ENCODE results near the gene ITGA6. TPM values are rescaled to one million over a fixed set of nuclear protein-coding genes. Genes with fewer than 3 reads are reported as not detected.
A peak's percentile ranks its signal among the peaks of the same experiment; 100 is the strongest.

Gene ITGA6
- total RNA-seq, 1 experiment from 2014 or later: 78.3 TPM

DNA sequence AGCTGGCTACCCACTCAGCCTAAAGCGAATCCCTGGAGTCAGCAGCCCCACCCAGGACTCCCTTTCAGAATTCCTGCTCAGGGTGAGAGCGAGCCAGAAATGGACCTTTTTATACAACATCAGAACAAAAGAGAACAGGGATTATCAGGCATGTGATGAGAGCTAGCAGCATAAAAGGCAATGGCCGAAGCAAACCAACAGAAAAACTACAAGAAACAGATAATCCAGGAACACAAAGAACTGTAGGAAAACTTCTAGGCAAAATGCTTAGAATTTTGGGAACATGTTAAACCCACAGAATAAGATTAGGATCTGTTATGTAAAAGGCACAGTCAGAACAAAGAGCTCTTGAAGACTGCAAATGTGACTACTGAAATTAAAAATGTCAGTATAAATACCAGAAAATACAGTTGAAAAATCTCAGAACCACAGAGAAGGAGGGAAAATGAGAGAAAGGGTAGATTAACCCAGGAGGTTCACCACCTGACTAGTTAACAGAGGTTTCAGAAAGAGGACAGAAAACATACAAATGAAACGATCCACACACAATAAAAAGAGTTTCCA lies 31.3 kb downstream of the ITGA6 start:
- H3K79me1 ChIP-seq (ENCODE audit: insufficient read depth, low read depth, low read length, poor library complexity, severe bottlenecking): peaks cover 2% of the 10 kb centered on the region
- H3K4ac ChIP-seq (ENCODE audit: low read depth, low read length): no peak overlapping the region
- H2BK12ac ChIP-seq (ENCODE audit: insufficient read length, low read depth, low read length): no peak overlapping the region
- H4K91ac ChIP-seq (ENCODE audit: insufficient read length, low read depth, low read length): no peak overlapping the region
- no peak overlapping the region for H3K18ac ChIP-seq (ENCODE audit: insufficient read length, low read depth, low read length)
- no peaks in the 10 kb centered on the region for H3K23me2 ChIP-seq (ENCODE audit: insufficient read length, low read depth, low read length, poor library complexity, severe bottlenecking)
- H3K4me3 Mint-ChIP-seq: no peak overlapping the region
- H3T11ph ChIP-seq (ENCODE audit: low read length): no peak overlapping the region
- no peak overlapping the region for H3K9ac ChIP-seq (ENCODE audit: extremely low read depth, insufficient read length, low read length)
- H3K27me3 Mint-ChIP-seq (ENCODE audit: low read depth): no peaks in the 10 kb centered on the region
- H4K8ac ChIP-seq (replicated peaks; ENCODE audit: insufficient read length, low read depth, low read length): no peak overlapping the region
- no peak overlapping the region for H4K5ac ChIP-seq (ENCODE audit: insufficient read length, low read depth, low read length)
- peaks cover 10% of the 10 kb centered on the region; the same call in 1 of the 2 replicates for H3K79me2 ChIP-seq (ENCODE audit: insufficient read depth, low read length)
- H3K27me3 ChIP-seq (ENCODE audit: insufficient read depth, low read length): no peaks in the 10 kb centered on the region
- H2BK120ac ChIP-seq (ENCODE audit: low read depth, low read length, poor library complexity, severe bottlenecking): no peak overlapping the region
- no peak overlapping the region for H3K4me2 ChIP-seq (ENCODE audit: insufficient read depth, insufficient read length, low read length)
- no CpG with 5 or more reads among the region's 4 CpGs for WGBS (ENCODE audit: extremely low coverage, insufficient read length, low lambda C conversion rate)
- no peak overlapping the region for H2BK20ac ChIP-seq (ENCODE audit: low read depth, low read length, poor library complexity, severe bottlenecking)
- no peaks in the 10 kb centered on the region for H3K9me3 ChIP-seq (ENCODE audit: control insufficient read depth, low read depth, low read length)
- no peak overlapping the region for H2AFZ ChIP-seq (ENCODE audit: low read length)
- no peaks in the 10 kb centered on the region for H4K20me1 ChIP-seq (ENCODE audit: control insufficient read depth, insufficient read depth, insufficient read length)
- H3K4me1 ChIP-seq (ENCODE audit: insufficient read depth, low read length): peaks cover 12% of the 10 kb centered on the region
- H3K56ac ChIP-seq (ENCODE audit: insufficient read length, low read depth, low read length): no peak overlapping the region
- H2BK5ac ChIP-seq (ENCODE audit: insufficient read length, low read length): no peak overlapping the region
- DNase-seq: no peak
- H3K14ac ChIP-seq (ENCODE audit: insufficient read depth, low read length): no peak overlapping the region
- H3K23ac ChIP-seq (ENCODE audit: insufficient read length, low read depth, low read length): no peak overlapping the region
- no peak overlapping the region for H2AK5ac ChIP-seq (ENCODE audit: insufficient read length, low read length)
- peak overlapping the region in 2 of 3 experiments; percentile 34 to 37; a peak in 2 of 7 replicates for H3K27ac Mint-ChIP-seq
- H2BK15ac ChIP-seq (ENCODE audit: low read depth, low read length): no peak overlapping the region
- no peaks in the 10 kb centered on the region for H3K9me3 Mint-ChIP-seq
- peaks cover 2 to 4% (median 4%) of the 10 kb centered on the region in 3 experiments; a peak in 3 of 7 replicates for H3K36me3 Mint-ChIP-seq (ENCODE audit: insufficient read depth in 1 of 3, low read depth in 3 of 3)
- no peak overlapping the region for H3K27ac ChIP-seq (ENCODE audit: insufficient read length, low read depth, low read length)
- H3K4me1 Mint-ChIP-seq: peaks cover 79 to 81% of the 10 kb centered on the region in 2 experiments
- TF ChIP-seq, protein P1, sequence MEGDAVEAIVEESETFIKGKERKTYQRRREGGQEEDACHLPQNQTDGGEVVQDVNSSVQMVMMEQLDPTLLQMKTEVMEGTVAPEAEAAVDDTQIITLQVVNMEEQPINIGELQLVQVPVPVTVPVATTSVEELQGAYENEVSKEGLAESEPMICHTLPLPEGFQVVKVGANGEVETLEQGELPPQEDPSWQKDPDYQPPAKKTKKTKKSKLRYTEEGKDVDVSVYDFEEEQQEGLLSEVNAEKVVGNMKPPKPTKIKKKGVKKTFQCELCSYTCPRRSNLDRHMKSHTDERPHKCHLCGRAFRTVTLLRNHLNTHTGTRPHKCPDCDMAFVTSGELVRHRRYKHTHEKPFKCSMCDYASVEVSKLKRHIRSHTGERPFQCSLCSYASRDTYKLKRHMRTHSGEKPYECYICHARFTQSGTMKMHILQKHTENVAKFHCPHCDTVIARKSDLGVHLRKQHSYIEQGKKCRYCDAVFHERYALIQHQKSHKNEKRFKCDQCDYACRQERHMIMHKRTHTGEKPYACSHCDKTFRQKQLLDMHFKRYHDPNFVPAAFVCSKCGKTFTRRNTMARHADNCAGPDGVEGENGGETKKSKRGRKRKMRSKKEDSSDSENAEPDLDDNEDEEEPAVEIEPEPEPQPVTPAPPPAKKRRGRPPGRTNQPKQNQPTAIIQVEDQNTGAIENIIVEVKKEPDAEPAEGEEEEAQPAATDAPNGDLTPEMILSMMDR (conservative IDR thresholded peaks at IDR 0.05): no peak

Data from H9 (cell line).